HG03103 (cell line): ENCODE data around the gene DHX29.

ENCODE experiments used
- ATAC-seq: cut with Tn5 transposase; IDR thresholded peaks from one replicate; pipeline ENCODE4 v1.9.1; 2021; ENCODE audit warnings: low read depth; ENCODE audit not compliant: unreplicated experiment

DHX29 gene

GRCh38 chr5:55234121-55234700 is 73.3 kb downstream of the DHX29 start:
- no peak for ATAC-seq

DNA sequence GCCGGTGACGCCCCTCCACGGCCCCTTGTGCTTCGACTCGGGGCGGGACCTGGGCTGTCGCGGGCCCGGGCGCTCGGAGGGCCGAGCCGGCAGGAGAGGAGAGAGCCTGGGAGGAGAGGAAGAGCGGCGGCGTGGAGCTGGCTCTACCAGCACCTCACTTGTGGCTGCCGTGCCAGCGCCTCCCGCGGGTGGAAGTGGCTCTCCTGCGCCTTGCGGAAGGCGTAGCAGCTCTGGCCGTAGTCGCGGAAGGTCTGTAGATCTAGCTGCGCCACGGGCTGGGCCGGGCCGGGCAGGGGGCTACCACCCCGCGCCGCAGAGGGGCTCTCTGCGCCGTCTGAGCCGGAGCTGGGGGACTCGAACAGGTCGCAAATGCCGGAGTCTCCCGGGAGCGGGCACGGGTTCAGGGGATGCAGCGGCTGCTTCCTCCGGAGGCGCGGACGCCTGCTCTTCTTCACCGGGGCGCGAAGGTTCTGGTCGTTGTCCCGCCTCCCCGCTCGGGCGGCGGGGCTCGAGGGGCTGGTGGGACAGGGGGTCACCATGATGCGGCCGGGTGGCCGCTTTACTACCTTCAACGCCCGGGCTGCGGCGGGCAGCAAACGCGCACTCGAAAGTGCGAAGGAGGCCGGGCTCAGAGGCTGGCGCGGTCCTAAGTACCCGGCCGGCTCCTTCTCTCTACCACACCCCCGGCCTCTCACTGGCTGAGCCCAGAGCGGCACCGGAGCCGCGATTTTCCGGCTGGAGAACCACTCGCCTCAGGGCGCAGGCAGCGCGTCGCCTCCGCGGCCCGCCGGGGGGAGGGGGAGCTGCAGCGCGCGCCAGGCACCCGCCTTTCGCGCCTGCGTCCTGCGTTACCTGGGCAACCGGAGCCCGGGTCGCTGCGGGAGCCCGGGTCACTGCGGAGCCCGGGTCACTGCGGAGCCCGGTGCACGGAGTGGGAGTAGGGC is 74.2 kb downstream of the DHX29 start, which contains the start of gene CCNO:
CCNO (minus strand) TSS at position 624 of the 944 bp plus-strand sequence; CDS start at position 539, 85 bp downstream.
- no peak for ATAC-seq

DNA sequence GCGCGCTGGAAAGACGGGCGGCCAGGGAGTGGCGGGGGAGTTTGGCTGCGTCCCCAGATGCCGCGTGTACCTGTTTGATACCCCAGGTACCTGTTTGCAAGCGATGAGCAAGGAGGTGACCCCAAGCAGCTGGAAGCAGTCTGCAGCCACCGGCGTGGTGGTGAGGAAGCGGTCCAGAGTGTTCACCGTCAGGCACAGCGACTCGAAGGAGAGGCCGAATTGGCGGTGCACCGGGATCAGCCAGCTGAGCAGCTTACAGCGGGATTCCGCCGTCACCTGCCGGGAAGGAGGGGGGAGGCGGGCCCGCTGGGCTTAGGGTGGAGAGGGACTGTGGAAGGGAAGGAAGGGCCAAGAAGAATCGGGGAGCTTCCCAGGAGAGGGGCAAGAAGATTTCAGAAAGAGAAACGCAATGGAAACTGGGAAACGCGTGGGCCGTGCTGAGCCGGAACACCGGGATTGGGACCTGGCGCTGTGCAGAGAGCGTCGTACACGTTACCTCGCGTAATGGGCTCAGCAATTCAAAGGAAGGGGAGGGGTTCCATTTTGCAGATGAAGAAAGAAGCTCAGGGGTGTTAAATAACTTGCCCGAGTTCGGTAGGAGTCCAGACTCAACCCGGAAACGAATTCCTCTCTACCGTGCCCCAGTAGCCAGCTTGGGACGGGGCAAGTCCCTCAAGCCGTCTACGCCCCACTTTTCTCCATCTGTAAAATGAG is 75.1 kb downstream of the DHX29 start:
- no peak for ATAC-seq

- ATAC-seq: no peak
These were observed 75.6 kb downstream of the DHX29 start for GRCh38 chr5:55231919-55232270.

DNA sequence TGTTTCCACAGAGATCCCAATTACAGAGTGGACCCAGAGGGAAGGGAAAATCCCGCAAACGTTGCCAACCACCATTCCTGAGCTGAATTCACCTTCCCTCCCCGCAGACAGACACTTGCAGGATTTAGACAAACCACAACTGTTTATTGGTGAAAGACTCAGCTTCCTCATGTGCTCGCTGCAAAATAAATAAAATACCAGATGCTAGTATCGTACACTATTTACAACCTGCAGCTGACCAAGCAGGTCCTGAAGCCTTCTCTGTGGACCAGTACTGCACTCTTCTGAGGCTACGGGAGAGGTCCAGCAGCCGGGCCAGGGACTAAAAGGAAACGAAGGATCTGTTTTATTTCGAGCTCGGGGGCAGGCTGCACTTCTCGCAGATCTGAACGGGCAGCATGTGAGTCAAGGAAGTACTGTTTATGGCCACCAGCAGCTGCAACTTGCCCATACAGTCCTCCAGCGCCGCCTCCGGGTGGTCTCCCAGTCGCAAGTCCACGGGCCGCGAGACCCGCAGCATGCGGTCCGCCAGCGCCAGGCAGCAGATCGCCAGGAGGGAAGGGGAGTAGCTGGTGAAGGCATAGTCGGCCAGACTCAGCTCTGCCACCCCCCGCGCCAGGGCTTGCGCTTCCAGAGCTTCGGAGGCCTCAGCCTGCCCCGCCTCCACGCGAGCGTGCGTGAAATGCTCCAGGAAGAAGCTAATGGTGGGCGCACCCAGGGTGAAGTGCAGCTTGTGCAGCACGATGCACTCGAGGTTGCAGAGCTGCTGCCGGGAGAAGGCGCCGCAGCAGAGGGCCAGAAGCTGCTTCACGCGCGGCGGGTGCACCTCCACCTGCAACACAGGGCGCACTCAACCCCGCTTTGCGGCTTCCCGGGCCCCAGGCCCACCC is 76.2 kb downstream of the DHX29 start:
- ATAC-seq: no peak

DNA sequence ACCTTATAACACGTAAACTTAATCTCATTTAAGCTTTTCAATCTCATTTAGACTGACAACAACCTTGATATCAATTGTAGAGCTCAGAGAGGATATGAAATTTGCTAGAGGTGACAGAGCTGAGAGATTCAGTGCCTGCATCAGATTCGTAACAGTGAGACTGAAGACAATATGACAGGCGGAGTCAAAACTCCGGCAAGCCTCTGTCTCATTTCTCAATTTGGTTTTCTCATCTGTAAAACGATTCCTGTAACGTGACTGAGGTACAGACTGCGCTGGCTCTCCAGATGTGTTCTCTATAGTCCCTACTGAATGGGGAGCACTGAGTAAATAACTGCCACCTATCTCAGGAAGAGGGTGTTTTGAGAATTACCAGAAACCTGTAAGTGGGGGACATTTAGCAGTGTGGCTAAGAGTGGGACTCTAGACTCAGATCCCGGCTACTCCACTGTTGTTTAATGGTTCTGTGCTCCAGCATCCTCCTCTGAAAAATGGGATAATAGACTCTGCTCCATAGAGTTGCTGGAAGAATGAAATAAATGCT is 77.3 kb downstream of the DHX29 start:
- ATAC-seq: no peak

DNA sequence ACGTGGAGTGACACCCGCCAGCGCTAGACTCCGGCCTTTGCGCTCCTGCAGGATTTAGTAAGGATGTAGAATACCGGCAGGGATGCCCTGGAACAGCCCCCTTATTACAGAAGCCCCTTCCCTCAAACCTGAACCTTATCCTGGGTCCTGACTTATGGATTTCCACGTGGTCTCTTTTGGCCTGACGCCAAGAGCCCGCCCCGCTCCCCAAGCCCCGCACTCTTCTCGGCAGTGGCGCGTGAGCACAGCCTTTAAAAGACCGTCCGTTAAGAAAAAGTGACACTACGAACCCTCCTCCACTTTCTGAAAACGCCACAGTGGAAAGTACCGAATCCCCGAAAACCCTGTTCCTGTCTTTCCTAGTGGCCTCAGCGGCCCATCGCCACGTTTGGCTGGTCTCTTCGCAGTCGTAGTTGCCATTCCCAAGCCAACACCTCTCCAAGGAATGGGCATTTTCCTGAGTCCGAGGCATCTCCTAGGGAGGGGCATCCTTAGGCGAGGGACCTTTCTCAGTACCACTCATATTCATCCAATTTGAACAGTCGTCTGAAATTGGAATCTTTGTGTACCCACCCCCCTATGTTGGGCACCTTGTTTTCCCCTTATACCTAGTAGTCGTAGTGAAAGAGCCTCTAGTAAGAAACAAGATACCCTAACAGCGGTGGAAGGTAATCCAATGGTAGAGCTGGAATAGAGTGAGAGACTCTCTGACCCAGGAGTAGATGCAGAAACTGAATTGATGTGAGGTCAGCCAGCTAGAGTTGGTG is 79.6 kb downstream of the DHX29 start:
- no peak for ATAC-seq

DNA sequence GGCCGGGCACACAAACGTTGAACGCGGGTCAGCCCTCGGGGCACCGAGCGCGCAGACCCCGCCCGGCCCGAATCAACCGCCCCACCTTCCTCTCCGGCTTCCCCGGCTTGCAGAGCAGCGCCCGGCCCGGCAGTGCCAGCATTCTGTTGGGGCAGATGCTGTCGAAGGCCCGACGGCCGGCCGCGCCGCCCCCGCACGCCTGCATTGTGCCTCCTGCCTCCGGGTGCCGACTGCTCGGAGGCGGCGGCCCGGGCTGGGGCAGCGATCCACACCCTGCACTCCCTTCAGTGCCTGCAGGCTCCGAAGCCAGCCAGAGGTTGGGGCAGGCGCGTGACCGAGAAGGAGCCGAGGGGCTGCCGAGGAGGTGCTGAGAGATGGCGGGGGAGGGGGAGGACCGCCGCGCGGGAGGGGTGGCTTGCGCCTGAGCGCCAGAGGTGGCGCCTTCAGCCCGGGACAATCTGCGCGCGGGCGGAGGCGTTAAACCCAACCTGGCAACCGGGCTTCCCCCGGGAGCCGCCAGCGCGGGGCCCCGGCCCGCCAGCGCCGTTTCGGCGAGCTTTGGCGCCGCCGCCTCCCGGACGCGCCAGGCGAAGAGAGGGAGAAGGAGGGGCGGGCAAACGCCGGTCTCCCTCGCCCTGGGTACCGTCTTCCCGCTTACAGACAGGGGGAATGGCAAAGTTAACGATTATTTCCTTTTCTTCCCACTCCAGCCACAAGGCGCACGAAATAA is 80.4 kb downstream of the DHX29 start, which contains the start of gene MCIDAS:
MCIDAS (minus strand) TSS at position 382 of the 730 bp plus-strand sequence; CDS start at position 205, 177 bp downstream.
- ATAC-seq: peak; percentile 44

DNA sequence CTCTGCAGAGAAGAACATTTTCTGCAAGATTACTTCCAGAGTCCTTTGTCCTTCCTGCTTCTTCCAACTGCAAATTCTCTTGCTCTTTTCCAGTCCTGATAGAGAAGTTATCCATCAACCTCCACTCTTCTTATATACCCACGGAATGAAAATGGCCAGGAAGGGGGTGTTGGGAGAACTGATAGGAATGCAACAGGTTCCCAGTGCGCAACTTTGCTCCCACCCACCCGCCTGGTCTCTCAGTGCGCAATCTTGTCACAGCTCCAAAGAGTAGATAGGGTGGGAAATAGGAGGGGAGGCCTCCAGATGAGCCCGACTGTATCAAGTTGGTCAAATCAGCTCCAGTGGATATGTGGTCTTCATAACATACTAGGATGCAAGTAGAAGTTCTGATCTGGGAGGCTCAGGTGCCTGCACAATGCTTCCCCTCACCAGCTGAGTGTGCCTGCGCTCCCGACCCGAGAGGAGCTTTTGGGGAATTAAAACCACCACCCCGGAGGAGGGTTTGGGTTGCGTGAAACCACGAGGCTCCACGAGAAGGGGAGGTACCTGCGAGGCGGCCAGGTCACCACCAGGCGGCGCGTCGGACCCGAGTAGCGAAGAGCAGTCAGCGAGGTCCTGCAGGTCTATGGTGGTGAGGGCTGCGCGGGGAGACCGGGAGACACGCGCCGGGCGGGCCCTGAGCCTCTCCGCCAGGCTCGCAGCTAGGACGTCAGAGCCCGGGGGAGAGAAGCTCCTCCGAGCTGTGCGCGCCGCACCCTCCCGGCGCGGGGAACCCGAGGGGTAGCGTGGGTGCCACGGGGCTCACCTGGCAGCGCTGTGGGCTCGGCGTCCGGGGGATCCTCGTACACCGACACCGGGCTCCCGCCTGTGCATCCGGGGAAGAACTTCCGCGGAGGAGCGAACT is 81.2 kb downstream of the DHX29 start:
- peak; percentile 57 for ATAC-seq

DNA sequence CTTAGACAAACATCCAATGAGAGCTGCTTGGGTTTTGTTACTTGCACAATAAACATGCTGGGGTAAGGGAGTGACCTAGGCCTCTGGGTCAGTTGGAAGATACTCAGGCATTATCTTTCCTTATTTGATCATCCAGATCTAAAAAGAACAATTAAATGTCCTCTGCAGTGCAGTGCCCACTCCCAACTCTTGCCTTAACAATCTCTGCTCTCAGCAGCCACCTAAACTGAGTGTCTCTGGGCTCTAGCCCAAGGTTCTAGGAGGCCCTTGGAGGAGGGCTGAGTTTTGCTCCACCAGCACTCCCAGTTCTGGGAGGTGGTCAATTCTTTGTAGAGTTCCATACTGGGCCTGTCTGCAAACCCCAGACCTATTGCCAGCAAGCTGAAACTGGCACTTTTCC is 82.1 kb downstream of the DHX29 start:
- no peak for ATAC-seq

DNA sequence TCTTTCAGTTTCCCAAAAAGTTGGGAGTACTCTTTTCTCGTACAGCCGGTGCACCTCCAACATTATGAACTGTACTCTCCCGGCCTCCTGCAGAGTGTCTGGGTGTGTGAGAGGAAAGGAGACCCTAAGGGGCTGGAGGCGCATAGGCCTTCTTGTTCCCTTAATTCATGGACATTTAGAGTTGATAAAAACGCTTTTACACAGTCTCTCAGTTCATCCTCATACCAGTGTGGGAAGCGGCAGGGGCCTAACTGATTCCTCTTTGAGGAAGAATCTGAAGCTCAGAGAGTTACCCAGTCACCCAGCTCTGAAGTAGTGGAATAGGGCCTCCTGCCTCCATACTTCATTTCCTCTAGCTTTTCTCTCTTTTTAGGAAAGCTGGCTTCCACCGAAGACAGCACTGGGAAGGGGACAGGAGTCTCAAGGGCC is 83.7 kb downstream of the DHX29 start:
- no peak for ATAC-seq

- no peak for ATAC-seq
These were observed 84.3 kb downstream of the DHX29 start for GRCh38 chr5:55222985-55223811.

GRCh38 chr5:55222092-55222984 is 85.2 kb downstream of the DHX29 start:
- ATAC-seq: no peak

DNA sequence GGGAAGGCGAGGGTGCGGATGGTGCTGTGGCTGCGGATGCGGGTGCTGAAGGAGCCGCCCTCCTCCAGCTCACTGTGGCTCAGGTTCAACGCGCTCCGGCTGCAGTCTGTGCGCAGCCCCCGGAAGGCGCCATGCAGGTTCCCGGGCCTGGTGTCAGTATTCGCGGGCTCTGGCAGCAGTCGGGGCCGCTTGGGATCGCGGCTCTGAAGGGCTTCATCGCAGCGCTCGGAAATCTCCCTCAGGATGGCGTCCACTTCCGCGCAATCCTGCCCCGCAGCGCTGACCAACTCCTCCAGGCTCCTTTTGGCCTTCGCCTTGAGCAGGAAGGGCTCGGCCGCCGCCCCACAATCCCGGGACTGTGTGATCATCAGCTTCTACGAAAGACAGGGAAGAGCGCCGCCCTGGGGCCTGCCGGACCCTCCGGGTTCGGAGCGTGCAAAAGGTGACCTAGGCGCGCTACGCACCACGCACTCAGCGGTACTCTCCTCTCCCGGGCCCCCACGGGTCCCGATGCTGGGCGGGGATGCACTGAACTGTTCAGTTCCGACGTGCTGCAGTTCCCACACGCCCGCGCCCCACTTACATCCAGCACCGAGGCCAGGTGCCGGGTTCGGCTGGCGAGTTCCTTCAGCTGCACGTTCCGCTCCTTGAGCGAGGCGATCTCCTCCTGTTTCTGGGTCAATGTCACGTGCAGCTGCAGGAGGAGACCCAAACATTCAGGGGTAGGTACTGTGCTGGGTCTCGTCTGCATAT is 86.9 kb downstream of the DHX29 start:
- ATAC-seq: no peak

- ATAC-seq: no peak
These were observed 87.7 kb downstream of the DHX29 start for GRCh38 chr5:55219770-55220169.
